Spleen (tissue), 11 donors: Measurements from ENCODE around the gene OS9. TPM values are rescaled to one million over a fixed set of nuclear protein-coding genes. Genes with fewer than 3 reads are reported as not detected.

ENCODE experiments used
- DNase-seq: peaks from one replicate; pipeline ENCODE4 v3.0.0-alpha.2; 2020
- H3K27ac ChIP-seq, 8 donors: fragments of 200-600 bp; sonication (generic) in 7 of 8; 1 replicate in 4 of 8; 2 replicates in 4 of 8; pipeline versions ENCODE4 v1.5.0 to v1.8.0; 2016 to 2021; ENCODE audit warnings: inconsistent platforms in 4 of 8, mild to moderate bottlenecking in 4 of 8, moderate library complexity in 1 of 8
- H3K27me3 ChIP-seq, 7 donors: fragments of 200-600 bp; sonication (generic) in 6 of 7; replicated peaks in 1 of 7; 1 replicate in 4 of 7; 2 replicates in 3 of 7; pipeline versions ENCODE4 v1.5.0 to v1.8.0; 2016 to 2021; ENCODE audit warnings: inconsistent platforms in 3 of 7, mild to moderate bottlenecking in 1 of 7
- H3K36me3 ChIP-seq, 6 donors: fragments of 200-600 bp; sonication (generic) in 5 of 6; 1 replicate in 4 of 6; 2 replicates in 2 of 6; pipeline versions ENCODE4 v1.5.0 to v1.8.0; 2016 to 2021; ENCODE audit warnings: inconsistent platforms in 2 of 6
- H3K4me1 ChIP-seq, 6 donors: fragments of 200-600 bp; sonication (generic) in 5 of 6; 1 replicate in 3 of 6; 2 replicates in 3 of 6; pipeline versions ENCODE4 v1.5.0 to v1.8.0; 2016 to 2021; ENCODE audit warnings: inconsistent platforms in 3 of 6
- H3K4me3 ChIP-seq, 8 donors: fragments of 200-600 bp; sonication (generic) in 7 of 8; 1 replicate in 4 of 8; 2 replicates in 4 of 8; pipeline versions ENCODE4 v1.5.0 to v1.8.0; 2016 to 2021; ENCODE audit warnings: inconsistent platforms in 4 of 8, mild to moderate bottlenecking in 4 of 8, moderate library complexity in 2 of 8
- H3K9me3 ChIP-seq, 8 donors: fragments of 200-600 bp; sonication (generic) in 7 of 8; 1 replicate in 4 of 8; 2 replicates in 4 of 8; pipeline versions ENCODE4 v1.5.0 to v1.8.0; 2016 to 2021; ENCODE audit warnings: inconsistent platforms in 4 of 8
- POLR2A ChIP-seq, 3 donors: fragments of 450-650 bp; IDR thresholded peaks; one replicate each; pipeline ENCODE4 v1.5.1; 2017; ENCODE audit warnings: antibody characterized with exemption in 3 of 3, mild to moderate bottlenecking in 1 of 3
- POLR2AphosphoS5 ChIP-seq, 3 donors: sonication (generic); formaldehyde crosslinking; IDR thresholded peaks; one replicate each; pipeline ENCODE4 v1.5.1; 2017; ENCODE audit warnings: antibody characterized with exemption in 3 of 3
- whole genome bisulfite sequencing, 5 donors: extraction: QIAGEN DNeasy Blood & Tissue Kit in 3 of 5; methylation state at CpG; one replicate each; pipeline versions ENCODE4 v1.1.5 to v1.1.7; 2013 to 2018; 5-methylcytosine and 5-hydroxymethylcytosine counted together
- intact Hi-C: fragments of 100-400 bp; cut with DNase I; formaldehyde crosslinking; loops from one replicate; pipeline ENCODE4 v1.15.0; 2023; ENCODE audit warnings: low total_unique reads
- polyA plus RNA-seq, 3 donors: library from polyadenylated mRNA; stranded (reverse); fragments of 200-250 nt; gene quantifications; one replicate each; pipeline ENCODE4 v1.2.1, GENCODE V29; 2013
- total RNA-seq, 7 donors: library from RNA; depleted of rRNA in 3 of 7; stranded (reverse); fragments of >200 nt in 3 of 7; fragmentation: NEBNext Ultra II Directional in 4 of 7; extraction: Animal tissue kit (Norgen Biotek cat#: 25700) in 4 of 7; gene quantifications; one replicate each; pipeline versions ENCODE4 v1.1.0 to v1.2.1, GENCODE V29; 2016 to 2021
- TF ChIP-seq, protein P1 (sequence below), 11 experiments: fragments of 200-600 bp in 7 of 11; fragments of 450-650 bp in 4 of 11; sonication (generic) in 4 of 11; IDR thresholded peaks in 8 of 11; conservative IDR thresholded peaks in 3 of 11; 1 replicate in 7 of 11; 2 replicates in 4 of 11; pipeline versions ENCODE4 v1.4.0 to v1.8.0; 2016 to 2021; ENCODE audit warnings: antibody characterized with exemption in 11 of 11, inconsistent platforms in 4 of 11, mild to moderate bottlenecking in 1 of 11
- donor health status: healthy with polysubstance abuse.
- donor health status: DM: no; HTN: no; CAD: no; lungs with moderate emphysema.
- donor health status: DM: no; HTN: no; CAD: no.
- donor health status: Bipolar disorder and iron deficiency.
- donor health status: healthy.
- donor health status: DM: no; HTN: no; CAD: no.
- donor health status: DM: yes; HTN: yes; CAD: no.

OS9 gene
- total and polyA plus RNA-seq, 10 donors: 94.9 to 323 (median 253) TPM

DNA sequence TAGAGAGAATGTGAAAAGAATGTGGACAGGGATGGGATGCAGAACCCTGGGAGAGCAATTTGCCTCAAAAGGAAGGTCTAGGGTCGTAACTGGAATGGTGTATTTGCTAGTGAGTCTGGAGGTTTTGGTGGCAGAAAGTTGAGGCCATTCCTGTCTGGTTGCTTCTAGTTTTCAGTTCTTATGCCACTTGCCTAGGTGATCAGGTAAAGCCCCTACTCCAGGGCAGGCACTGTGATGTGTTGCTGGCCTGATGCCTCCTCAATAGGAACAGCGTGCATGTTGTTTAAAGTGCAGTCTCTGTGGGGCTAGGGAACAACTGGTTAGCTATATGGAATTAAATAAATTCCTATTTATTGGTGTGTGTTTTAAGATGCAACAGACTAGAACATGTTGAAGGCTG, 6.4 kb downstream of the OS9 start:
- no peak for TF ChIP-seq POLR2AphosphoS5 (IDR thresholded peaks at IDR 0.05)
- TF ChIP-seq POLR2A (IDR thresholded peaks at IDR 0.05): no peak
- TF ChIP-seq, protein P1, sequence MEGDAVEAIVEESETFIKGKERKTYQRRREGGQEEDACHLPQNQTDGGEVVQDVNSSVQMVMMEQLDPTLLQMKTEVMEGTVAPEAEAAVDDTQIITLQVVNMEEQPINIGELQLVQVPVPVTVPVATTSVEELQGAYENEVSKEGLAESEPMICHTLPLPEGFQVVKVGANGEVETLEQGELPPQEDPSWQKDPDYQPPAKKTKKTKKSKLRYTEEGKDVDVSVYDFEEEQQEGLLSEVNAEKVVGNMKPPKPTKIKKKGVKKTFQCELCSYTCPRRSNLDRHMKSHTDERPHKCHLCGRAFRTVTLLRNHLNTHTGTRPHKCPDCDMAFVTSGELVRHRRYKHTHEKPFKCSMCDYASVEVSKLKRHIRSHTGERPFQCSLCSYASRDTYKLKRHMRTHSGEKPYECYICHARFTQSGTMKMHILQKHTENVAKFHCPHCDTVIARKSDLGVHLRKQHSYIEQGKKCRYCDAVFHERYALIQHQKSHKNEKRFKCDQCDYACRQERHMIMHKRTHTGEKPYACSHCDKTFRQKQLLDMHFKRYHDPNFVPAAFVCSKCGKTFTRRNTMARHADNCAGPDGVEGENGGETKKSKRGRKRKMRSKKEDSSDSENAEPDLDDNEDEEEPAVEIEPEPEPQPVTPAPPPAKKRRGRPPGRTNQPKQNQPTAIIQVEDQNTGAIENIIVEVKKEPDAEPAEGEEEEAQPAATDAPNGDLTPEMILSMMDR (IDR thresholded peaks at IDR 0.05 in 8 of 11, conservative IDR thresholded peaks at IDR 0.05 in 3 of 11): no peak

DNA sequence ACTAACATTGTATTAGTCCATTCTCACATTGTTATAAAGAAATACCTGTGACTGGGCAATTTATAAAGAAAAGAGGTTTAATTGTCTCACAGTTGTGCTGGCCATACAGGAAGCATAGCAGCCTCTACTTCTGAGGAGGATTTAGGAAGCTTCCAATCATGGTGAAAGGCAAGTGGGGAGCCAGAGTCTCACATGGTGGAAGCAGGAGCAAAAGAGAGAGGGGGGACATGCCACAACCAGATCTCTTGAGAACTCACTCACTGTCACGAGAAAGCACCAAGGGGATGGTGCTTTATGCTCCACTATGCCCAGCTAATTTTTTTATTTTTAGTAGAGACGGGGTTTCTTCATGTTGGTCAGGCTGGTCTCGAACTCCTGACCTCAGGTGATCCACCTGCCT, 13.3 kb downstream of the OS9 start:
- H3K4me1 ChIP-seq: no peaks in the 10 kb centered on the region
- intact Hi-C loops: no loop called here
- TF ChIP-seq POLR2A (IDR thresholded peaks at IDR 0.05) (no peak), POLR2AphosphoS5 (IDR thresholded peaks at IDR 0.05) (no peak)
- TF ChIP-seq, protein P1 (IDR thresholded peaks at IDR 0.05 in 8 of 11, conservative IDR thresholded peaks at IDR 0.05 in 3 of 11): no peak
- no peak overlapping the region for H3K4me3 ChIP-seq
- no peaks in the 10 kb centered on the region for H3K27me3 ChIP-seq
- no peak for DNase-seq
- peaks cover 0 to 100% (median 56%) of the 10 kb centered on the region in 6 donors for H3K36me3 ChIP-seq
- no peak overlapping the region for H3K27ac ChIP-seq
- H3K9me3 ChIP-seq: peaks cover 0 to 20% (median 17%) of the 10 kb centered on the region in 8 donors
- WGBS, 5 donors: 80 to 100% (median 96%) methylated on average over 3 of the region's 3 CpGs

More for the DNA sequence above, 6.4 kb downstream of the OS9 start:
- H3K27ac ChIP-seq: no peak overlapping the region
- no peak overlapping the region for H3K4me3 ChIP-seq
- DNase-seq: no peak
- peaks cover 0 to 27% (median 6%) of the 10 kb centered on the region in 6 donors for H3K4me1 ChIP-seq
- no peaks in the 10 kb centered on the region for H3K27me3 ChIP-seq
- H3K36me3 ChIP-seq: peaks cover 0 to 99% (median 52%) of the 10 kb centered on the region in 6 donors
- 94 to 100% (median 96%) methylated on average over 2 of the region's 2 CpGs for WGBS, 5 donors
- intact Hi-C loops: no loop called here
- peaks cover 0 to 20% (median 17%) of the 10 kb centered on the region in 8 donors for H3K9me3 ChIP-seq

DNA sequence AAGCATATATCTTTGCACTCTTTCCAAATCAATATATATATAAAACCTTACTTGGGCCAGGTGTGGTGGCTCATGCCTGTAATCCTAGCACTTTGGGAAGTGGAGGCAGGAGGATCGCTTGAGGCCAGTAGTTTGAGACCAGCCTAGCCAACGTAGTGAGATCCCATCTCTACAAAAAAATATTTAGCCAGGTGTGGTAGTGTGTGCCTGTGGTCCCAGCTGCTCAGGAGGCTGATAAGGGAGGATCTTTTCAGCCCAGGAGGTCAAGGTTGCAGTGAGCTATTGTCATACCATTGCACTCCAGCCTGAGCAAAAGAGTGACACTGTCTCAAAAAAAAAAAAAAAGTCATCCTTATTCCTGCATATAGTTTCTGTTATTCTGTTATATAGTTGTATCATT, 14.4 kb downstream of the OS9 start:
- H3K9me3 ChIP-seq: peaks cover 0 to 13% (median 12%) of the 10 kb centered on the region in 8 donors
- DNase-seq: no peak
- intact Hi-C loops: no loop called here
- H3K36me3 ChIP-seq: peaks cover 0 to 100% (median 49%) of the 10 kb centered on the region in 6 donors
- no peak overlapping the region for H3K4me3 ChIP-seq
- H3K27ac ChIP-seq: no peak overlapping the region
- no peak for TF ChIP-seq POLR2A (IDR thresholded peaks at IDR 0.05)
- TF ChIP-seq POLR2AphosphoS5 (IDR thresholded peaks at IDR 0.05): no peak
- TF ChIP-seq, protein P1 (IDR thresholded peaks at IDR 0.05 in 8 of 11, conservative IDR thresholded peaks at IDR 0.05 in 3 of 11): no peak
- WGBS, 5 donors: 95 to 100% (median 98%) methylated on average over 2 of the region's 2 CpGs
- no peaks in the 10 kb centered on the region for H3K27me3 ChIP-seq
- no peaks in the 10 kb centered on the region for H3K4me1 ChIP-seq

DNA sequence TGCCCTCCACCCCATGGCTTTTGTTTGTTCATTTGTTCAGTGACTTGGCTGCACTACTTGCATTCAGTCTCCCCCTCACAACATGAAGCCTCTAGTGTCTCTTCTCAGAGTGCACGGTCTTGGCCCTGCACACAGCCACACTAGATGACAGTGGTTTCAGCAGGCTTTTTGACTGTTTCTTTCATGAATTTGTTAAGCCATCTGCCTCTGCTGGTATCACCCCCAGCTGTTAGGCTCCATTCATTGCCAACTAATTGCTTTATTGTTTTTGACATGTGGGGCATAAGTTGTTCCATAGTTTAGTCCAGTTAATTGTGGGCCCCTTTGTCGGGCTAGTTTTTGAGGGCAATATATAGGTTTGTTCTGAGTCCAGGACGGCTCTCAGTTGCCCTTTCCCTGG, 18.8 kb downstream of the OS9 start:
- TF ChIP-seq, protein P1 (IDR thresholded peaks at IDR 0.05 in 8 of 11, conservative IDR thresholded peaks at IDR 0.05 in 3 of 11): no peak
- no peak for TF ChIP-seq POLR2A (IDR thresholded peaks at IDR 0.05)
- no peak for TF ChIP-seq POLR2AphosphoS5 (IDR thresholded peaks at IDR 0.05)
- no peaks in the 10 kb centered on the region for H3K9me3 ChIP-seq
- peaks cover 0 to 13% (median 0%) of the 10 kb centered on the region in 6 donors for H3K4me1 ChIP-seq
- H3K27me3 ChIP-seq: no peaks in the 10 kb centered on the region
- intact Hi-C loops: no loop called here
- DNase-seq: no peak
- H3K4me3 ChIP-seq: no peak overlapping the region
- 89 to 97% (median 96%) methylated on average over 3 of the region's 3 CpGs for WGBS, 5 donors
- H3K27ac ChIP-seq: no peak overlapping the region
- peaks cover 3 to 100% (median 52%) of the 10 kb centered on the region in 6 donors for H3K36me3 ChIP-seq
